Measurements from ENCODE around the gene PGBD1.

- TF ChIP-seq GATA2 (IDR thresholded peaks at IDR 0.05; ENCODE audit: low read depth, low read length), result no peak
- no peak for TF ChIP-seq GATA3 (IDR thresholded peaks at IDR 0.05; ENCODE audit: low read depth, low read length)
Observed at GRCh38 chr6:28250747-28251146, 30.6 kb upstream of the PGBD1 start.

All from SH-SY5Y (cell line).